Stimulated activated CD8-positive, alpha-beta memory T cell treated with anti-CD3 and anti-CD28 coated beads, Interleukin-12 subunit alpha, Interleukin-12 subunit beta, amount 100 ng/mL, for 1 hour (primary cell): ENCODE measurements around the gene MPPED1.

Source experiments
- DNase-seq: peaks from one replicate; pipeline ENCODE4 v3.0.0-alpha.2; 2020; ENCODE audit warnings: low read depth

The MPPED1 gene

GRCh38 chr22:43521716-43522115, 109.9 kb downstream of the MPPED1 start:
- no peak for DNase-seq

GRCh38 chr22:43526117-43526655, 114.4 kb downstream of the MPPED1 start:
- DNase-seq = no peak

- no peak for DNase-seq
Measured at GRCh38 chr22:43526946-43527345, 115.1 kb downstream of the MPPED1 start.

- no peak for DNase-seq
Measured at GRCh38 chr22:43528601-43529360, 117.0 kb downstream of the MPPED1 start.

- DNase-seq = no peak
Measured at GRCh38 chr22:43529461-43529860, 117.6 kb downstream of the MPPED1 start.

- no peak for DNase-seq
Measured at GRCh38 chr22:43529934-43530333, 118.1 kb downstream of the MPPED1 start.

GRCh38 chr22:43530349-43531201, 118.8 kb downstream of the MPPED1 start:
- DNase-seq = no peak

- no peak for DNase-seq
Measured at GRCh38 chr22:43531651-43532050, 119.8 kb downstream of the MPPED1 start.

- DNase-seq = no peak
Measured at GRCh38 chr22:43532301-43533155, 120.7 kb downstream of the MPPED1 start.

GRCh38 chr22:43533156-43533530, 121.3 kb downstream of the MPPED1 start:
- no peak for DNase-seq

GRCh38 chr22:43533656-43534428, 122.0 kb downstream of the MPPED1 start:
- DNase-seq = no peak

- no peak for DNase-seq
Measured at GRCh38 chr22:43534916-43535315, 123.1 kb downstream of the MPPED1 start.

- no peak for DNase-seq
Measured at GRCh38 chr22:43535336-43535735, 123.5 kb downstream of the MPPED1 start.

- no peak for DNase-seq
Measured at GRCh38 chr22:43535741-43536140, 123.9 kb downstream of the MPPED1 start.

- no peak for DNase-seq
Measured at GRCh38 chr22:43537019-43537585, 125.3 kb downstream of the MPPED1 start.

- no peak for DNase-seq
Measured at GRCh38 chr22:43539572-43540528, 128.0 kb downstream of the MPPED1 start.

- no peak for DNase-seq
Measured at GRCh38 chr22:43540529-43540923, 128.7 kb downstream of the MPPED1 start.

- no peak for DNase-seq
Measured at GRCh38 chr22:43541022-43541421, 129.2 kb downstream of the MPPED1 start.

GRCh38 chr22:43541462-43542407, 129.9 kb downstream of the MPPED1 start:
- DNase-seq = no peak
